ENCODE results near the gene DRC1.

DNA sequence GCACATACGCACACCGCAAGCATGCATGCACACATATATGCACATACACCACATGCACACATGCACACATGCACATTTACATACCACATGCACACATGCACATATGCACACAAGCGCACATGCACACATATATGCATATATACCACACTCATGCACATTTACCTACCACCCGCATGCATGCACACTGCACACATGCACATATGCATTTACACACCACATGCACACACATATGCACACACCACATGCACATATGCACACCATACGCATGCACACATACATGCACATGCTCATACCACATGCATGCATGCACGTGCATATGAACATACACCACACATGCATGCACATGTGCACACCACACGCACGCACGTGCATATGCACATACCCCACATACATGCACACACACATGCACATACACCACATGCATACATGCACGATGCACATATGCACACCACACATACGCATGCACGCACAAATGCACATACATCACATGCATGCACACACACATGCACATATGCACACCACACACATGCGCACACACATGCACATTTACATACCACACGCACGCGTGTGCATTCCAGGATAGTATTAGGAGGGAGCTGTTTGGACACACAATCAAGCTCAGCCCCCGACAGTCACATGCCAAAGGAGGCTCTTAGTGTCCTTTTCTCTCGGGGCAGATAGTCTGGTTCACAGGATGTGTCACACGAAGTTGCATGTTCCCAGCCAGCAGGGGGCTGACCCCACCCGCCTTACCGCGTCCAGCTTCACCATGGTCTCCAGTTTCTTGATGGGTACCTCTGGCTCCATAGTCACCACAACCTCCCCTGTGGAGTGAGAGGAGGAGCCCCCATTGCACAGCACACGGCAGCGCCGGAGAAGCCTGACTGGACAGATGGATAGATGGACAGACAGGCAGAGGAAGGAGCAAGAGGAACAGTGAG, 70.3 kb downstream of the DRC1 start:
- TF ChIP-seq, protein P1, sequence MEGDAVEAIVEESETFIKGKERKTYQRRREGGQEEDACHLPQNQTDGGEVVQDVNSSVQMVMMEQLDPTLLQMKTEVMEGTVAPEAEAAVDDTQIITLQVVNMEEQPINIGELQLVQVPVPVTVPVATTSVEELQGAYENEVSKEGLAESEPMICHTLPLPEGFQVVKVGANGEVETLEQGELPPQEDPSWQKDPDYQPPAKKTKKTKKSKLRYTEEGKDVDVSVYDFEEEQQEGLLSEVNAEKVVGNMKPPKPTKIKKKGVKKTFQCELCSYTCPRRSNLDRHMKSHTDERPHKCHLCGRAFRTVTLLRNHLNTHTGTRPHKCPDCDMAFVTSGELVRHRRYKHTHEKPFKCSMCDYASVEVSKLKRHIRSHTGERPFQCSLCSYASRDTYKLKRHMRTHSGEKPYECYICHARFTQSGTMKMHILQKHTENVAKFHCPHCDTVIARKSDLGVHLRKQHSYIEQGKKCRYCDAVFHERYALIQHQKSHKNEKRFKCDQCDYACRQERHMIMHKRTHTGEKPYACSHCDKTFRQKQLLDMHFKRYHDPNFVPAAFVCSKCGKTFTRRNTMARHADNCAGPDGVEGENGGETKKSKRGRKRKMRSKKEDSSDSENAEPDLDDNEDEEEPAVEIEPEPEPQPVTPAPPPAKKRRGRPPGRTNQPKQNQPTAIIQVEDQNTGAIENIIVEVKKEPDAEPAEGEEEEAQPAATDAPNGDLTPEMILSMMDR (IDR thresholded peaks at IDR 0.05): no peak
- TF ChIP-seq POLR2A (IDR thresholded peaks at IDR 0.05) (no peak), POLR2AphosphoS5 (IDR thresholded peaks at IDR 0.05; ENCODE audit: insufficient read depth in 1 of 2, low read depth in 1 of 2) (no peak)

Measured in vagina (tissue), 2 donors.